ENCODE data around the gene SLC22A2. TPM values are rescaled to one million over a fixed set of nuclear protein-coding genes. Genes with fewer than 3 reads are reported as not detected.

Gene SLC22A2
- total and polyA plus RNA-seq, 2 of the 13 experiments (the other 11 are each of a cell fraction or from before 2014, with no cell fraction given), result not detected

- Histone ChIP-seq H3K4me3 (replicated peaks in 1 of 3; ENCODE audit: insufficient read depth in 1 of 3, low read depth in 2 of 3, low read length in 3 of 3) (no peak overlapping the region), H3K79me2 (ENCODE audit: insufficient read depth, low read length) (no peaks in the 10 kb centered on the region), H3K9ac (ENCODE audit: insufficient read depth, low read depth, low read length) (no peak overlapping the region), H3K27ac (ENCODE audit: extremely low read length, insufficient read depth, low read length) (no peak overlapping the region), H3K27me3 (ENCODE audit: control insufficient read depth in 1 of 2, insufficient read depth in 2 of 2, low read length in 2 of 2) (no peaks in the 10 kb centered on the region), H2AFZ (ENCODE audit: low read length) (no peak overlapping the region), H3K9me3 (ENCODE audit: low read length) (no peaks in the 10 kb centered on the region), H3K4me2 (ENCODE audit: low read depth, low read length) (no peak overlapping the region), H3K36me3 (replicated peaks in 1 of 2; ENCODE audit: control insufficient read depth in 1 of 2, insufficient read depth in 2 of 2, low read length in 2 of 2) (no peaks in the 10 kb centered on the region), H4K20me1 (ENCODE audit: insufficient read depth, low read length) (no peaks in the 10 kb centered on the region), H3K4me1 (ENCODE audit: insufficient read depth, low read length) (no peaks in the 10 kb centered on the region)
- intact Hi-C loops (cut with micrococcal nuclease; ENCODE audit: unreplicated experiment), result no loop called here
- BruUV-seq (replicated peaks), result no TSS peak
- 19% methylated on average over 4 of the region's 4 CpGs for WGBS (ENCODE audit: low lambda C conversion rate)
- peak; percentile 54; the same call in 1 of the 2 replicates for TF ChIP-seq TFAP4 (IDR thresholded peaks at IDR 0.05; ENCODE audit: borderline replicate concordance, low read depth)
- no peak for TF ChIP-seq ZNF337 (CRISPR knock-in tag; IDR thresholded peaks at IDR 0.05; ENCODE audit: borderline replicate concordance, low read depth)
- TF ChIP-seq HCFC1 (IDR thresholded peaks at IDR 0.05; ENCODE audit: low read depth, low read length), result no peak
- no peak for TF ChIP-seq ZNF740 (CRISPR knock-in tag; IDR thresholded peaks at IDR 0.05)
- no peak for TF ChIP-seq STAT5B (CRISPR knock-in tag; IDR thresholded peaks at IDR 0.05)
- DNase-seq (ENCODE audit: low spot score), result no peak
- ChIA-PET POLR2A (no interaction called here), CTCF (ENCODE audit: low intra/inter-chr PET ratio, low total read pairs) (no interaction called here)
- no peak for FAIRE-seq
- no peak for ATAC-seq
- in situ Hi-C loops (cut with HindIII; ENCODE audit: extremely low pct_ligation_motif_present, low pct_unique_long_range_greater_than_20kb), result no loop called here
These were observed 40.8 kb downstream of the SLC22A2 start for GRCh38 chr6:160217863-160218262.

DNA sequence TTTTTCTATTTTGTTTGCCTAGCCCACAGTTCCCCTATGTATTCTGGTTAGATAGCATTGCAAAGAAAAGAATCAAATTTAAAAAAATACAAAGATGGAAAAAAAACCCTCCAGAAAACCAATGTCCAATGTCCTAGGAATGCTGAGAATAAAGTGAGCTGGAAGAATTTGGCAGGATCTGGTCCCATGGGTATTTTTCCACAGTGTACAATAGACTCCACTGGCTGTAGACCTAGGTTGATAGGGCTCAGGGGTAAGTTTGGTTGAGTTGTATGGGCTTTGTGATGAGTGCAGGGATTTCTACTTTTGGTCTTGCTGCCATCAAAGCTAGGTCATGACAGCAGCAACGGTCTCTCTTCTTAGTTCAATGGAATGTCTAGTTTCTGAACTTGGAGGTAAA lies 41.5 kb downstream of the SLC22A2 start:
- POLR2A ChIA-PET, result no interaction called here
- no peak overlapping the region for H3K9ac ChIP-seq (ENCODE audit: insufficient read depth, low read depth, low read length)

More for the DNA sequence above, 41.5 kb downstream of the SLC22A2 start:
- FAIRE-seq (no peak), ATAC-seq (no peak), DNase-seq (ENCODE audit: low spot score) (no peak)
- Histone ChIP-seq H4K20me1 (ENCODE audit: insufficient read depth, low read length) (no peaks in the 10 kb centered on the region), H3K79me2 (ENCODE audit: insufficient read depth, low read length) (no peaks in the 10 kb centered on the region), H3K36me3 (replicated peaks in 1 of 2; ENCODE audit: control insufficient read depth in 1 of 2, insufficient read depth in 2 of 2, low read length in 2 of 2) (no peaks in the 10 kb centered on the region), H3K27me3 (ENCODE audit: control insufficient read depth in 1 of 2, insufficient read depth in 2 of 2, low read length in 2 of 2) (no peaks in the 10 kb centered on the region), H3K9me3 (ENCODE audit: low read length) (no peaks in the 10 kb centered on the region), H3K4me2 (ENCODE audit: low read depth, low read length) (no peak overlapping the region), H3K27ac (ENCODE audit: extremely low read length, insufficient read depth, low read length) (no peak overlapping the region), H2AFZ (ENCODE audit: low read length) (no peak overlapping the region), H3K4me3 (replicated peaks in 1 of 3; ENCODE audit: insufficient read depth in 1 of 3, low read depth in 2 of 3, low read length in 3 of 3) (no peak overlapping the region), H3K4me1 (ENCODE audit: insufficient read depth, low read length) (no peaks in the 10 kb centered on the region)
- CTCF ChIA-PET (ENCODE audit: low intra/inter-chr PET ratio, low total read pairs), result no interaction called here
- 0% methylated on average over 1 of the region's 1 CpG for WGBS (ENCODE audit: low lambda C conversion rate)
- no peak for TF ChIP-seq MEF2D (CRISPR knock-in tag; IDR thresholded peaks at IDR 0.05)
- TF ChIP-seq SPEN (CRISPR knock-in tag; IDR thresholded peaks at IDR 0.05; ENCODE audit: low read depth), result no peak
- in situ Hi-C loops (cut with HindIII; ENCODE audit: extremely low pct_ligation_motif_present, low pct_unique_long_range_greater_than_20kb) (no loop called here), intact Hi-C loops (cut with micrococcal nuclease; ENCODE audit: unreplicated experiment) (no loop called here)
- no TSS peak for BruUV-seq (replicated peaks)

Data from HepG2 (cell line).